GM23338 (cell line): ENCODE measurements around the gene ADTRP. TPM values are rescaled to one million over a fixed set of nuclear protein-coding genes. Genes with fewer than 3 reads are reported as not detected.

Experiments used
- ATAC-seq: fragments of 200-7000 bp; cut with Tn5 transposase; 3 replicates; pipeline ENCODE4 v1.9.1; 2020
- DNase-seq: peaks from one replicate; pipeline ENCODE4 v3.0.0-alpha.2; 2015; ENCODE audit warnings: low spot score
- H2AFZ ChIP-seq: fragments of 200-600 bp; sonication (generic); 2 replicates; pipeline ENCODE4 v1.8.0; 2016; ENCODE audit warnings: antibody characterized with exemption, mild to moderate bottlenecking, moderate library complexity
- H3F3A ChIP-seq: fragments of 200-600 bp; sonication (generic); replicated peaks from 2 replicates; pipeline ENCODE4 v1.8.0; 2017; ENCODE audit warnings: antibody characterized with exemption, mixed run types, low read depth
- H3K27ac ChIP-seq: fragments of 200-600 bp; sonication (generic); 2 replicates; pipeline ENCODE4 v1.6.1; 2016; ENCODE audit warnings: low read depth
- H3K27me3 ChIP-seq: fragments of 200-600 bp; sonication (generic); 2 replicates; pipeline ENCODE4 v1.8.0; 2016; ENCODE audit warnings: mild to moderate bottlenecking, mixed run types, moderate library complexity; ENCODE audit not compliant: insufficient read depth
- H3K36me3 ChIP-seq: fragments of 200-600 bp; sonication (generic); 2 replicates; pipeline ENCODE4 v1.8.0; 2016; ENCODE audit warnings: mild to moderate bottlenecking; ENCODE audit not compliant: insufficient read depth
- H3K4me1 ChIP-seq: fragments of 200-600 bp; sonication (generic); 2 replicates; pipeline ENCODE4 v1.8.0; 2016; ENCODE audit warnings: mild to moderate bottlenecking, moderate library complexity; ENCODE audit not compliant: insufficient read depth
- H3K4me2 ChIP-seq: fragments of 200-600 bp; sonication (generic); 2 replicates; pipeline ENCODE4 v1.7.1; 2017; ENCODE audit warnings: mixed run types
- H3K4me3 ChIP-seq: fragments of 200-600 bp; sonication (generic); 2 replicates; pipeline ENCODE4 v1.6.1; 2016; ENCODE audit warnings: mixed run types
- H3K79me2 ChIP-seq: fragments of 200-600 bp; sonication (generic); replicated peaks from 2 replicates; pipeline ENCODE4 v1.8.0; 2017; ENCODE audit warnings: mild to moderate bottlenecking; ENCODE audit not compliant: insufficient read depth
- H3K9me2 ChIP-seq: fragments of 200-600 bp; sonication (generic); 2 replicates; pipeline ENCODE4 v1.8.0; 2017; ENCODE audit not compliant: insufficient read depth
- H4K20me1 ChIP-seq: fragments of 200-600 bp; sonication (generic); replicated peaks from 2 replicates; pipeline ENCODE4 v1.8.0; 2017; ENCODE audit warnings: mild to moderate bottlenecking; ENCODE audit not compliant: insufficient read depth
- H3K27ac Mint-ChIP-seq: 2 replicates; pipeline ENCODE4 v1.8.0; 2020; ENCODE audit warnings: inconsistent platforms, mild to moderate bottlenecking, moderate library complexity, mixed read lengths
- H3K27me3 Mint-ChIP-seq: 3 replicates; pipeline ENCODE4 v1.8.0; 2022; ENCODE audit warnings: low read depth, mild to moderate bottlenecking, moderate library complexity, mixed read lengths, inconsistent platforms; ENCODE audit not compliant: insufficient read depth, poor library complexity
- H3K36me3 Mint-ChIP-seq: 3 replicates; pipeline ENCODE4 v1.8.0; 2021; ENCODE audit warnings: low read depth, mild to moderate bottlenecking, inconsistent platforms, moderate library complexity, mixed read lengths
- H3K4me1 Mint-ChIP-seq: 3 replicates; pipeline ENCODE4 v1.8.0; 2020; ENCODE audit warnings: mild to moderate bottlenecking, inconsistent platforms, mixed read lengths
- H3K4me3 Mint-ChIP-seq: 3 replicates; pipeline ENCODE4 v1.8.0; 2021; ENCODE audit warnings: moderate library complexity, mild to moderate bottlenecking, inconsistent platforms, mixed read lengths
- H3K9me3 Mint-ChIP-seq: 3 replicates; pipeline ENCODE4 v1.8.0; 2020; ENCODE audit warnings: moderate library complexity, mild to moderate bottlenecking, inconsistent platforms, mixed read lengths
- CREB1 ChIP-seq: fragments of 250-450 bp; sonication (Bioruptor Pico); IDR thresholded peaks from 2 replicates; pipeline ENCODE4 v1.5.0; 2020; ENCODE audit warnings: low read depth, mild to moderate bottlenecking, moderate library complexity
- CTCF ChIP-seq, 2 experiments: fragments of 200-600 bp in 1 of 2; sonication (generic) in 1 of 2; conservative IDR thresholded peaks; 2 replicates each; pipeline versions ENCODE4 v1.5.1 to v1.6.1; 2016 to 2017; ENCODE audit warnings: antibody characterized with exemption in 2 of 2, low read depth in 2 of 2, mild to moderate bottlenecking in 2 of 2, moderate library complexity in 1 of 2
- ETS1 ChIP-seq: IDR thresholded peaks from 2 replicates; pipeline ENCODE4 v1.6.1; 2016; ENCODE audit warnings: antibody characterized with exemption
- EZH2 ChIP-seq: fragments of 200-600 bp; sonication (generic); IDR thresholded peaks from one replicate; pipeline ENCODE4 v1.8.0; 2017; ENCODE audit warnings: antibody characterized with exemption, mild to moderate bottlenecking, low read depth; ENCODE audit not compliant: unreplicated experiment
- JUNB ChIP-seq: IDR thresholded peaks from one replicate; pipeline ENCODE4 v1.6.1; 2016; ENCODE audit warnings: antibody characterized with exemption; ENCODE audit not compliant: unreplicated experiment
- NANOG ChIP-seq: IDR thresholded peaks from 2 replicates; pipeline ENCODE4 v1.6.1; 2016; ENCODE audit warnings: antibody characterized with exemption, borderline replicate concordance
- REST ChIP-seq: IDR thresholded peaks from one replicate; pipeline ENCODE4 v1.6.1; 2018; ENCODE audit warnings: antibody characterized with exemption; ENCODE audit not compliant: unreplicated experiment
- ZNF114 ChIP-seq: fragments of 250-450 bp; sonication (Bioruptor Pico); IDR thresholded peaks from 2 replicates; pipeline ENCODE4 v1.5.0; 2020; ENCODE audit warnings: mild to moderate bottlenecking, moderate library complexity
- ZNF331 ChIP-seq: fragments of 250-450 bp; sonication (Bioruptor Pico); IDR thresholded peaks from 2 replicates; pipeline ENCODE4 v1.5.0; 2020; ENCODE audit warnings: low read depth, mild to moderate bottlenecking, moderate library complexity
- polyA plus RNA-seq: library from polyadenylated mRNA; unstranded; fragments of >200 nt; fragmentation: Nextera tagmentation; extraction: Ambion mirVana; gene quantifications from 2 replicates; pipeline ENCODE4 v1.2.1, GENCODE V29; 2016
- total RNA-seq: library from RNA; depleted of rRNA; stranded (reverse); fragments of >200 nt; shearing (Covaris generic); gene quantifications from 2 replicates; pipeline ENCODE4 v1.2.3, GENCODE V29; 2014

Gene ADTRP
- total and polyA plus RNA-seq, 2 experiments from 2014 or later: not detected

GRCh38 chr6:11738661-11739375 lies 39.8 kb downstream of the ADTRP start:
- peak overlapping the region; percentile 57; the same call in 1 of the 2 replicates for H2AFZ ChIP-seq
- H3F3A ChIP-seq: no peaks in the 10 kb centered on the region
- H3K4me1 Mint-ChIP-seq: peaks cover 17% of the 10 kb centered on the region
- no peaks in the 10 kb centered on the region for H3K27me3 ChIP-seq
- H3K4me2 ChIP-seq: no peak overlapping the region
- no peaks in the 10 kb centered on the region; the same call in 1 of the 2 replicates for H3K36me3 ChIP-seq
- H4K20me1 ChIP-seq: no peaks in the 10 kb centered on the region
- H3K27ac Mint-ChIP-seq: peak overlapping the region; percentile 12; the same call in 1 of the 2 replicates
- H3K4me1 ChIP-seq: no peaks in the 10 kb centered on the region
- no peaks in the 10 kb centered on the region for H3K9me2 ChIP-seq
- ATAC-seq: no peak
- DNase-seq: no peak
- H3K9me3 Mint-ChIP-seq: no peaks in the 10 kb centered on the region
- H3K79me2 ChIP-seq: no peaks in the 10 kb centered on the region
- no peak overlapping the region for H3K27ac ChIP-seq
- no peak overlapping the region for H3K4me3 ChIP-seq
- H3K4me3 Mint-ChIP-seq: no peak overlapping the region
- peaks cover 3% of the 10 kb centered on the region for H3K27me3 Mint-ChIP-seq
- TF ChIP-seq ZNF331 (CRISPR knock-in tag): no peak
- TF ChIP-seq EZH2: no peak
- no peak for TF ChIP-seq ZNF114 (CRISPR knock-in tag)
- TF ChIP-seq REST: no peak
- TF ChIP-seq JUNB: no peak
- no peak for TF ChIP-seq ETS1
- TF ChIP-seq CREB1 (CRISPR knock-in tag): no peak
- TF ChIP-seq NANOG: no peak
- no peaks in the 10 kb centered on the region for H3K36me3 Mint-ChIP-seq

GRCh38 chr6:11738234-11738633 lies 40.4 kb downstream of the ADTRP start:
- ATAC-seq (no peak), DNase-seq (no peak)
- Histone ChIP-seq H4K20me1 (no peaks in the 10 kb centered on the region), H3K4me1 (no peaks in the 10 kb centered on the region), H3K9me2 (0 out of 2 replicates have a peak, but pooled peaks cover under 1% of the 10 kb centered on the region), H3K27me3 (no peaks in the 10 kb centered on the region), H2AFZ (0 out of 2 replicates have a peak overlapping the region, but pooled peaks have one; percentile 38), H3K27ac (no peak overlapping the region), H3K4me3 (no peak overlapping the region), H3K79me2 (no peaks in the 10 kb centered on the region), H3K4me2 (no peak overlapping the region), H3F3A (no peaks in the 10 kb centered on the region), H3K36me3 (no peaks in the 10 kb centered on the region; the same call in 1 of the 2 replicates)
- Mint-ChIP-seq H3K27me3 (peaks cover 6% of the 10 kb centered on the region), H3K27ac (no peak overlapping the region), H3K4me3 (no peak overlapping the region), H3K4me1 (peaks cover 17% of the 10 kb centered on the region), H3K36me3 (no peaks in the 10 kb centered on the region), H3K9me3 (no peaks in the 10 kb centered on the region; the same call in 2 of the 3 replicates)
- no peak for TF ChIP-seq REST
- no peak for TF ChIP-seq ZNF114 (CRISPR knock-in tag)
- no peak for TF ChIP-seq CTCF (conservative IDR thresholded peaks at IDR 0.05; ENCODE audit: low read depth in 2 of 2)
- no peak for TF ChIP-seq NANOG
- no peak for TF ChIP-seq EZH2
- no peak for TF ChIP-seq ZNF331 (CRISPR knock-in tag)
